GM19324 (cell line): Measurements from ENCODE around the gene ASIC2.

Source experiments
- ATAC-seq: cut with Tn5 transposase; IDR thresholded peaks from one replicate; pipeline ENCODE4 v1.9.1; 2021; ENCODE audit warnings: mild to moderate bottlenecking, moderate library complexity; ENCODE audit not compliant: unreplicated experiment, low FRiP score

Gene ASIC2

DNA sequence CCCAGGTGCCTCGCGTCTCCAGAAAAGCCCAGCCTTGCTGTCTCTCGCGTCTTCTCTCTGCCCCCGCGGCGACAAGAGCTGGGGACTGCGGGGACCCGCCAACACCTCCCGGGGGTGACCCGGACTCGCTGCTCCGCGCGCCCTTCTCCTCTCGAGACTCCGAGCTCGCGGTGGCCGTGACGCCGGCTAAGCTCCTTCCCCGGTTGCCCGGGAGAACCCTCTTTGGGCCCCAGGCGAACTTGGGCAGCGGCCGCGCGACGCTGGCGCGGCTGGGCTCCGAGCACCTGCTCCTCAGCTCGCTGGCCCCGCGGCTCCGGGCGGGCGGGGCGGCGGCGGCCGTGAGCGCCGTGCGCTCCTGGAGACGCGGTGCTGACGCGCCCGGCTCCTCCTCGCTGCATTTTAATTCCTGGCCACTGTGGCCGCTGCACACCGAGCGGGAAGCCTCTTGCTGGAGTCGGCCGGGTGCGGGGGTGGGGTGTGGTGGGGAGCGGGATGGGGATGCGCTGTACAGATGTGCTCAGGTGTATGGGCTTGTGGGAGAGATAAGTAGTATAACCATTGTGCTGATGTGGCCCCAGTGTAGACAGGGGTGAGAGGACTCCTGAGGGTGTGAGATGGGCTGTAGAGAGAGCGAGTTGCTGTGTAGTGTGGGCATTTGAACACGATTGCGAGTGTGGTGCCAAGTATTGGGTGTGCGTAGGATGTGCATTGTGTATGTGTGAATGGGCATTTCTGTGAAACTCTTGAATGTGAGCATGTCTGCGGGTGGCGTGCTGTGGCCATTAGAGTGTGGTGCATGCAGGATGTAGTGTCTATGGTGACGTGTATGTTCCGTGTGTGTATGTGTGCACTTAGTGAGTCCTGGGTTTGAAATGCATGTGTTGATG is at the start of gene ASIC2:
Gene ASIC2, minus strand, starts transcription at position 315 of the 887 bp plus-strand sequence.
- no peak for ATAC-seq

DNA sequence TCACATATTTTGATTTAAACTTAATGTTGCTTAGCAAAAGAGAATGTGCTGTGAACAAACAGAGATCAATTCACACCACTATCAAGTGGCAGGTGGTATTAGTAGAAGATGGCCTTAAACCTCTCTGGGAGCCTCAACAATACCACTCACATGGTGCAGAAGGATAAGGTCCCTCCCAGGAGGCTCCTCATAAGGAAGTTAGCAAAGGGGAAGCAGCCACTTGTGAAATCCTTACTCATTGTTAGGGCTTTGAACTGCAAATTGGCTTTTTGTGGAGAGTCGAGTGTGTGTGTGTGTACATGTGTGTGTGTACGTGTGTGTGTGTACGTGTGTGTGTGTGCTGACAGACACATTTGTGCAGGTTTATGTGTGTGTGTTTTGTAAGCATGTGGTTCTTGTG is 48.9 kb upstream of the ASIC2 start:
- ATAC-seq: no peak

DNA sequence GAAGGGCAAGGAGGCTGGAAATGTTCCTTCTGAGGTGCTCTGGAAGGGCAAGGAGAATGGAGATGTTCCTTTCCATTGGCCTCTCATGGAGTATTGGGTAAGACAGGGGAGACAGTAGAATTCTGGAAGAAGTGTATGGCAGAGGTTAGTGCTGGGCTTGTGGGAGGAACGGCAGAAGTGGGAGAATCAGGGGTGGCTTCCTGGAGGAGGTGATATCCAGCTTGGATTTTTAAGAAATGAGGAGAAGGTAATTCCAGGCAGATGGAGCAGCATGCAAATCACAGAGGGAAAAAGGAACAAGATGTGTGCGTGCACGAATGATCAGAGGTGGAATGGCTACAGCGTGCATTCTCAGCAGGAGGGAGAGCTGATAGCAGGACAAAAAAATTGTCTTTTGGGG is 45.1 kb upstream of the ASIC2 start:
- ATAC-seq: no peak

DNA sequence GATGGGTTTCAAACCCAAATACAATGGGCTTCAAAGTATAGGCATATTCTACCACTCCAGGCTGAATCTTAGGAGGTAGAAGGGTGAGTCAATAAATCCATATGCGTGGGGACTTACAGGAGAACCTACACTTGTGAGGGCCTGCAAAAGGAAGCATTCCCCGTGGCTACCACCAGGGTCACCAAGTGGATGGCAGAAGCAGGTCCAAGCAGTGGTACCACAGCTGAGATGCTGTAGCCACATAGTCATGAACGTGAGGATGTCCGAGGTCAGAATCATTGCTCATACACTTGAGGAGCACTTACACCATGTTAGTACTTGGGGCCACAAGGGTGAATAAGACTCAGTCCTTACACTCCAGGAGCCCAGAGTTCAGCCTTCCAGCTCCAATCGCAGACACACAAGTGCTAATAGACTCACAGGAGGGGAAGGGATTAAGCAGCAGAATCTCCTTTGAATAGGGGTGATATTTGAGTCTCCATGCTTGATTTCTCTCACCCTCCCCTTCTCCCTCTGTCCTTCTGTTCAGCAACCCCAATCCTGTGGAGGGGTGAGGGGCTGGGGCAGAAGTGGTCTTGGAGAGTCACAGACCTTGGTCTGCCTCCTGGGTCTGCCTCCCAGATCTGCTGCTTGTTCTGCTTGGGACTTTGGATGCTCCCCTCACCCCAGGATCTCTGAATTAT is 42.5 kb upstream of the ASIC2 start:
- ATAC-seq: no peak

DNA sequence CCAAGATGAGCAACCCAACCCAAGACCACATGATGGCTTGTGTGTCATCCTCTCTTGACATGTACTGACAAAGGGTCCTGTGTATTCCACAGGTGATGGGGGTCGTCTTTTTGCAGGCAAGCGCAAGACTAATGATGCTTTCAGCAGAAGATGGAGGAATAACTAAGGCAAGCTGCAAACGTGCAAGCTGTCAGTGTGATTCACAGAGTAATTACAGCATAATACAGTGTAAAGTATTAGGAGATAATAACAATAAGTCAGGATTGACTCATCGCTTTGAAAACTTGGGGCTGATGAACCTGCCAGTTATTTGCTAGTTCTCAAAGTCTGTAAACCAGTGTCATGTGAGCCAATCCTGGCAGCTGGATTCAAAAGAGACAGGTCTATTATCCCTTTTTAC is 41.6 kb upstream of the ASIC2 start:
- no peak for ATAC-seq

DNA sequence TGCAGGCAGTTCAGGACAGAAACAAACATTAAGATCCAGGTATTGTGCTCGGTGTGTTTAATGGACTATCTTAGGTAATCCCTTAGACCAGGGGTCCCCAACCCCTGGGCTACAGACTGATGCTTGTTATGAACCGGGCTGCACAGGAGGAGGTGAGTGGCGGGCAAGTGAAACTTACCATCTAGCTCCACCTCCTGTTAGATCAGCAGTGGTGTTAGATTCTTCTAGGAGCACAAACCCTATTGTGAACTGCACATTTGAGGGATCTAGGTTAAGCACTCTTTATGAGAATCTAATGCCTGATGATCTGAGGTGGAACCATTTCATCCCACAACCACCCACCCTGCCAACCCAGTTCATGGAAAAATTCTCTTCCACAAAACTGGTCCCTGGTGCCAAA is 37.8 kb upstream of the ASIC2 start:
- no peak for ATAC-seq

DNA sequence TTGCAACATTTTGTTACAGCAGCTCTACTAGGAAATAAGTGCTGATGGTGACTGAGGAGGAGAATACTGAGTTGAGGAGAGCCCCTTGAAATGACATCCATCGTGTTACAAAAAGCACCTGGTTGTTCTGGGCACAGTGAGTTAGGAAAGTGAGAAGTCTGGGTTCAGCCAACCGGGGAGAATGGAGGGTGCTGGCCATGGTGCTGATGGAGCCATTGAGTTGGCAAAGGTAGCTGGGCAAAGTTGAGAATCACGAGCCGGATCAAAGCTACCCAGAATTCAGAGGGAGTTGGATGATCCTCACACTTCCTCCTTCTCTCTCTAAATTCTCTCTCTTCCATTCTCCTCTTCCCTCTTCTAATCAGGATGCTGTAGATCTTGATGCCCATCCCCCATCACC is 35.0 kb upstream of the ASIC2 start:
- no peak for ATAC-seq

DNA sequence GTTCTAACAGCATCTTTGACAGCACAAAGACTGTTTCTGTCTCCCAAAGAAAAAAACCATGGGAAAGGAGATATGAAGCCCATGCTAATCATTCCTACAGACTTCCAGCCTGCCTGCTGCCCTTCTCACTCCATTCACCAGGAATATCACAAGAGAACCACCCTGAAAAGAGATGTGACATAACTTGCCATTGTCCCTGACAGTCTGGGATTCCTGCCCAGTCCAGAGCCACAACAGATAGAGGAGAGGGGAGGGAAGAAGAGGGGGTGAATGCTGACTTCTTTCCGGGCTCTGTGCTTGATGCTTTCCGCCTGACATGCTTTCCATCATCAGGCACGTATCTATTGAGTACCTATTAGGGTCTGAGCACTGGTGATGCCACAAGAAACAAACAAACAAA is 31.6 kb upstream of the ASIC2 start:
- ATAC-seq: no peak

DNA sequence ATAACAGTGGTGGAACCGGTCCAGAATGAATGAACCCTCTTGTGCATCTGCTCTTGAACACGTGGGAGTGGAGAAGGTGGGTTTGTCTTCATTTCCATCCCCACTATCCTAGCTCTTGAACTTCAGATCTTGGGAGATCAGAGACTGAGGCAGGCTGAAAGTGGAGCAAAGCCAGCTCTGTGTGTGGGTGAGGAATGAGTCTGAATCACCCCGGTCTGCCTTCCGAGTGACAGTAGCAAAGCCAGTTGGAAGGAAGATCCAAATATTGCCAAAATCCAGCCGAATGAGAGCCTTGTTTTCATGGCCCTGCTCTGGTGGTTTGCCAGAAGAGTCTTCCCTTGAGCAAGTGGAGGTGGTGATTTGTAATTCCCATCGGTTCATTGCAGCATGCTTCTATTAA is 29.0 kb upstream of the ASIC2 start:
- no peak for ATAC-seq

DNA sequence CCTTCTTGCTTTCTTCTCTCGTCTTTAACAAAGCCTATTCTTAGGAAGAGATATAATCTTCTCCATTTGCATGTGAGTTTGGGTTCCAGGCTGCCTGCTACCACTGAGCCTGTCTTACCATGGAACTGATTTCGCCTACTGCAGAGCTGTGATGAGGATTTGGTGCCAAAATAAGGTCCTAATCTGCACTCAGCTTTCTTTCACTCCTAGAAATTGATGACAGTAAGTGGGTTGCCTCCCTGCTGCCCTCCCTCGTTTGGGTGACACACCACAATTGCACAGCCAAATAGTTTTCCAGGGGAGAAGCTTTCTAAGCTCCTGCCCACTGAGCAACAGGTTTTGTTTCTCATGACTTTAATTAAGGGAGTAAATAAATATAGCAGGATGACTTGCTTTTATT is 25.1 kb upstream of the ASIC2 start:
- no peak for ATAC-seq

DNA sequence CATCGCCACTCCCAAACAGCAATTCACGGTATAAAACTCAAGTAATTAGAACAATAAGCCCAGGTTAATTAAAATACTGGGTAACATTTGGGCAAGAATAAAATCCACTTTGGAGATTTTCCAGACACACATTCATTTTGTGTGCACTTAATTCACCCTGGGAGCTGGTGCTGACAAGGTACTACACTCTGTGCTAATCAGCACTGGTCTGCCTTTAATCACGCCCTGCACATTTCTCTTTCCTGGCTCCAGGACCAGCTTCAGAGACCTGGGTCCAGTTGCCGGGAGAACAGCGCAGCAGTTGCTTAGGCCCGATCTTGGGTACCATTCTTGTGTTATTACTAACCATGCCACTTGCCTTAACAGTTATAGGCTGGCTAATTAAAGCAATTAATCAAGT is 23.7 kb upstream of the ASIC2 start:
- no peak for ATAC-seq

DNA sequence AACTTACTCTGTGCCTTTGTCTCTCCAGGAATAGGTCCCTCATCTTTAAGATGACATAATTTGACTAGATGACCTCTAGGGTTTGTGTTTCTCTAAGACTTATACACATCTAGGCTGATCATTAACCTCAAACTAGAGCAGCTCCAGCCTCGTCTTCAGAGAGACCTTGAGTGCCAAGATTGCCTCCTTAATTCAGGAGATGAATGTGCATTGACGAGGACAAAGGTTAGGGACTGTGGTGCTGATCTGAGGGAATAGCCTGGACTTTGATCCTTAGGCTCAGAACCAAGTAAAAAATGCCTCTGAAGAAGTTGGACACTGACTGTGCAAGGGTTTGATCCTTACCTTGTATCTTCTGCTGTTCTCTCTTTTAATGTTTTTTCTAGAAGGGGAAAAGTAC is 17.2 kb upstream of the ASIC2 start:
- no peak for ATAC-seq

DNA sequence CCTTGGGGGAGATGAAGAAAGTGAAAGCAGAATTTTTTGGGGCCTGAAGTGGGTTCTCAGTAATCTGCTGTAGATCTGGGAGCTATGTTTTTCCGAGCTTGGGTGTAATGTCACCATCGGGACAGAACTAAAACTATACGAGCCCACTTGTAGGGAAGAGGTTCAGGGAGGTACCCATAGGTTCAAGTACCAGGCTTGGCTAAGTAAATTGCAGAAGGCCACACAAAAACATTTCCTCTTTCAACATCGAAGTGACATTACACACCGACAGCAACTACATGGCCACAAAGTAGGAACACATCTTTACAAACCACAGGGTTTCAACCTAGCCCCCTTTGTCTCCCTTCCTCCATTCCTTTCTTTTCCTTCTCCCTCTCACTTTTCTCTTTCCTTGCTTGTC is 10.2 kb upstream of the ASIC2 start:
- no peak for ATAC-seq

DNA sequence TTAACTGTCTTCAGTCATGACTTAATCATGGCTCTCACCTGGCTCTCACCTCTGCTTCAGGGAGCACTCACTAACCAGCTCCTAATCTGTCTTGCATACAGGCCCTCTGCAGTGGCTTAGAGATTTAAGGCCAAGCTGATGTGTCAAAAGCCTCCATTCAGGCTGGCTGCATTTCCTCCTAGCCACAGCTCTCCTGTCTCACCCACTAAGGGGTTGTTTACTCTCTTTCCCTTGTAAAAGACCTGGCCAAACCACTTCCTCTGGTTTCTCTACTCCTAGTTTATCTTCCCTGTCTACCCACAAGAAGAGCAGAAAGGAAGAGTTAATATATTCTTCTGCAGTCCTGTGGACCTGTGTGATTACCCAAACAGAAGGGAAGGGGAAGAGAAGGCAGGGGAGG is 9.3 kb upstream of the ASIC2 start:
- ATAC-seq: no peak

DNA sequence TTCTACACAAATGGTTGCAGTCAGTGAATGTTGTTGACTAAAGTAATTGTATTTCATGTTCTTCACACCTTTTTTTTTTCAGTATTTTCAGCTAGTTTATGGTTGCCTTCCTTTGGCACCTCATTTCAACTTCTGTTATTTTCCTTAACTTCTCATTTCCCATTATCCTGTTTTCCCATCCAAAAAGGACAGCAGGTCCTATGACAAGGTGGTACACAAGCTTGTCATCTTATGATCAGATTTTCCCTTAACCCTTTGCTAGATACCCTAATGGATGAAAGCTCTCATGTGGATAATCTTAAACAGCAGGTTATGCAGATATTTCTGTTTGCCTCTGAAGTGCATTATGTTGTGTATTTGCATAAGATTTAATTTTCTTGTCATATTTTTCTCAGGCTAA is 7.1 kb upstream of the ASIC2 start:
- ATAC-seq: no peak

DNA sequence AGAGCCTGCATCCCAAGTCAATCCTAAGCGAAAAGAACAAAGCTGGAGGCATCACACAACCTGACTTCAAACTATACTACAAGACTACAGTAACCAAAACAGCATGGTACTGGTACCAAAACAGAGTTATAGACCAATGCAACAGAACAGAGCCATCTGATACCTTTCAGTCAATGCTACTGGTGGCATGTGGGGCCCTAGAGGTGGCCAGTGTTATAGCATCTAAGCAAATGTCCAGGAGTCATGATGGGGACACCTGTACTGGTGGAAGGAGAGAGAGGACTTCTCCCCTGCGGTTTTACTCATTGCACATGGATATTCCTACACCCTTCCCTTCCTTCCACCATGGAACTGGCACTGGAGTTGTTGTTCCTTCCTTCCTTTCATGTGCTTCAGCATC is 6.0 kb upstream of the ASIC2 start:
- no peak for ATAC-seq

DNA sequence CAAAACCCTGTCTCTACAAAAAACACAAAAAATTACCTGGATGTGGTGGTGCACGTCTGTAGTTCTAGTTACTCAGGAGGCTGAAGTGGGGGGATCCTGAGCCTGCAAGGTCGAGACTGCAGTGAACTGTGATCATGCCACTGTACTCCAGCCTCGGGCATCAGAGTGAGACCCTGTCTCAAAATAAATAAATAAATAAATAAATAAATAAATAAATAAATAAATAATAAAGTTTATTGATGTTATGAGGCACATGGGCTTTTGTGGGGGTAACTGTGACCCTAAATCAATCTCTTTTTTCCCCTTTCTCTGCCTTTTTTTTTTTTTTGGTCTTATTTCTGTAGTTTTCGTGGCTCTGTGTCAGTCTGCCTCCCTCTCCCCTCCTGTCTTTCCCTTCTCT is 4.5 kb upstream of the ASIC2 start:
- ATAC-seq: no peak

DNA sequence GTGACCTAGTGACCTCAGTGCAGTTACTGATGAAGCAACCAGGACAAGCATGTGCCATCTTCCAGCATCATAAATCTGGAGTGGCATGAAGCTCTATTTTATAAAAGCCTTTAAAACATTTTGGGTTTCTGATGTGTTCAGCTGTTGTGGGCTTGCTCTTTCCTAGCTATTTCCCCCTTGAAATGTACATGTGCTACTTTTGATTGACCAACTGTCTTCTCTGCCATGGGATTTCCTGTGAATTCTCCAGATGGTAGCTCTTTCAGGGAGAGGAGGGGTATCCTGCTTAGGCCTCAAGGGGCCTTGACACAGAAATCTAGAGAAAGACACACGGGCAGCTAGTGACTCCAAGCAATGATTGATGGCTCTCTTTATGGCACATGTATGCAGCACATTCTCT is 1.9 kb upstream of the ASIC2 start:
- no peak for ATAC-seq

DNA sequence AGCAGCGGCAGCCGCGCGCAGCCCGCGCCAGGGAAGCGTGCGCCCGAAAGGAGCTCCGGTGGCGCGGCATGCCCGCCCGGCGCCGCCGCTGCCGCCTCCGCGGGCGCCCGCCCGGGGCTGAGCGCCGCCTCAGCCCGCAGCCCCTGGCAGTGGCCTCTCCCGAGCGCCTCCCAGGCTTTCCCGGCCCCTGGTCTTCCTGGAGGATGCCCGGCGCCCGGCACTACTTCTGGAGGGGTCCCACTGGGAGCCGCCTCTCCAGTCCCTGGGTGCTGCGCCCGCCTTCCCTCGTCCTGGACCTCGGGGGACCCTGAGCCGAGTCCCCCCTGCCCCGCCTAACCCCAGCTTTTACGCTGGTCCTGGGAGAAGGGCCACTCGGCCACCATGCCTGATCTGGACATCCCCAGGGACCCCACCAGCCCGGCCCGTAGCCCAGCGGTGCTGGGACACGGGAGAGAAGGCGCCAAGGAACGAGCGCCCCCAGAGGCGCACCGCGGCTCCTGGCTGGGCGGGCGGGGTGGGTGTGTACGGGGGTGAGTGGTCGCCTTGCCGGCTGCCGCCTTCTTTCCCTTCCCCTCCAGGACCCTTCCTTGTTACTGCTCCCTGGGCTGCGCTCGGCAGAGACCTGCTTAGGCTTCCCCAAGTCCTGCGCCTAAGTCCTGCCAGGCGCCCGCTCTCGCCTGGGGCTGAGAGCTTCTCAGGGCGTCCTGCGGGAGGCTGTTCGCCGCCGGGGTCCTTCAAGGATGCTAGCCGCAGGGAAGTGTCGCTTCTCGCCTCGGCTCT is 704 bp downstream of the ASIC2 start:
- ATAC-seq: no peak

DNA sequence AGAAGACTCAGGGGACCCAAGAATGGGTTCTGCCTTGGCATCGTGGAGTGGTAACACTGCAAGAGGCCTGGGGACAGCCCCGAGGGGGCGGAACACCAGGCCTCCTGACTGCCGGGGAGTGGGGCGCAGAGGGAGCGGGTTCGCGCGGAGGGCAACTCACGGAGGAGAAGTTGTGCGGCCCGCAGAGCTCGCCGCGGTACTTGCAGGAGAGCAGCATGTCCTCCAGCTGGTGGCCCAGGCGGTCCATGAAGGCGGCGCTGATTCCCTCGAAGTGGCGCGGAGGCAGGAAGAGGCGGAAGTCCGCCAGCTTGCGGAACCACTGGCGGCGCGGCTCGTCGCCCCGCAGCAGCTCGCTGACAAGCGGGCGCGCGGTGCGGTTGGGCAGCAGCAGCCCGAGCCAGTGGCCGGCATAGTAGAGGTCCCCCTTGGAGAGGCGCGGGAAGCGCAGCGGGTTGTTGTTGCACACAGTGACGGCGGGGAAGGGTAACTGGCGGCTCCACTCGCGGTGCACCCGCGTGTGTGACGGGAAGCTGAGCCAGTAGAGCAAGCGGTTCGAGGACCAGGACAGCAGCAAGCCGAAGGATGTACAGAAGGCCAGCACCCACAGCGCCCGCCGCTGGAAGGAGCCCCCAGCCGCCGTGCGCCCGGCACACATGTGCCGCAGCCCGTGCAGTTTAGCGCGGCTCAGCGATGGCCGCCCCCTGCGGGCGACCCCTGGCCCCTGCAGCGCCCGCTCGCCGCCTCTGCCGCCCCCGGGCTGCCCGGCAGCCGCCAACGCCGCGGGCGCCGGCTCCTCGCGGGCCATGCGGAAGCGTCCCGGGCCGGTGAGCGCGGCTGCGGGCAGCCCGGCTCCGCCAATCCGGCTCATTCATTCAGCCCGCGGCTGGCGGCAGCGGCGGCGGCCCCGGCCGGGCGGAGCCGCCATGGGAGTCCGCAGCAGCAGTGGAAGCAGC is 1.6 kb downstream of the ASIC2 start:
- no peak for ATAC-seq
